Kidney tubule cell (primary cell): Measurements from ENCODE around the gene THEMIS2.
A peak's percentile ranks its signal among the peaks of the same experiment; 100 is the strongest.
"Not testable (repeated sequence)": the region's sequence is repeated elsewhere in the genome, so short reads cannot be mapped to it uniquely, and the experiment has no call there.

ENCODE experiments used
- DNase-seq: peaks from one replicate; pipeline ENCODE4 v3.0.0-alpha.2; 2018; ENCODE audit warnings: low spot score

THEMIS2 gene

DNA sequence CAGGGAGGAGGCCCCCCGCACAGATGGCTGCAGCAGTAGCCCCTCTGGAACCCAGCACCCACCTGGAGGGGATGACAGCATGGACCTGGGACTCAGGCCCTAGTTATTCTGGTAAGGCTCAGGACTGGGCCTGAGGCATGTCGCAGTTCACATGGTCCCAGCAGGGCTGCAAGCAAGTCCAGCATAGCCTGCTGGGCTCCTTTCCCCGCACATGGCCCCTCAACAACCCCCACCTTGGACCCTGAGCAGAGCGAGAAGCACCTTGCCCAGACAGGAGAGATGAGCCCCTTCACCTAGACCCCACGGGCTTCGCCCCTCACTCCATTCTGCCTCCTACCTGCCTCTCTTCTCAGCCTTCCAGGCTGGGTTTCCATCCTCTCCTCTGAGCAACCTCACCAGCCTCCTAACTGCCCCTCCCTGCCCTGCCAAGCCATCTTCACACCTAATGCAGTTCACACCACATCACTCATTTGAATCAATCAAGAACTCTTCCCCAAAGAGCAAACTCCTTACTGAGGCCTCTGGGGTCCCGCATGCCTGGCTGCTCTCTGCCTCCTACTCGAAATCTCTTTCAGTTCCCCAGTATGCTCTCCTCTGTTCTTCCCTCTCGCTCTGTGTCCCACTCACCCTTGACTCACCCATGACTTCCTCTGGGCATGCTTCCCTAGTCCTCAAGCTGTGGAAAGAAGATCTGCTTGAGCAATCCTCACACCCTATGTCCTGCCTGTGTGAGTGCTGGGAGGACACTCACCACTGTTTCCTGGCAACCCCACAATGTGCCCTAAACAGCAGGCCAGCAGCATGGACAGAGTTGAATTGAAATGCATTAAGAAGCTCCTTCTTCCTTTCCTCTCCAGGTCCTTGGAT is 9.4 kb upstream of the THEMIS2 start:
- DNase-seq: peak; percentile 100

DNA sequence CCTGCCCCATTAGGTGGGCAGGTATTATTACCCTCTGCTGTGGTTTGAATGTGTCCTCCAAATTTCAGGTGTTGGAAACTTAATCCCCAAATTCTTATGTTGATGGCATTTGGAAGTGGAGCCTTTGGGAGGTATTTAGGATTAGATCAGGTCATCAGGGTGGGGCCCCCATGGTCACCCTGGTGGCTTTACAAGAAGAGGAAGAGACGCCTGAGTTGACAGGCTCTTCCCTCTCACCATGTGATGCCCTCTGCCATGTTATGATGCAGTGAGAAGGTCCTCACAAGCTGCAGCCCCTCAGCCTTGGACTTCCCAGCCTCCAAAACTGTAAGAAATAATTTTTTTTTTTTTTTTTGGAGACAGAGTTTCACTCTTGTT is 8.8 kb upstream of the THEMIS2 start:
- no peak for DNase-seq

- no peak for DNase-seq
These were observed 8.0 kb upstream of the THEMIS2 start for GRCh38 chr1:27864264-27864895.

- no peak for DNase-seq
These were observed 6.5 kb upstream of the THEMIS2 start for GRCh38 chr1:27865821-27866220.

- no peak for DNase-seq
These were observed 3.8 kb upstream of the THEMIS2 start for GRCh38 chr1:27868556-27868931.

DNA sequence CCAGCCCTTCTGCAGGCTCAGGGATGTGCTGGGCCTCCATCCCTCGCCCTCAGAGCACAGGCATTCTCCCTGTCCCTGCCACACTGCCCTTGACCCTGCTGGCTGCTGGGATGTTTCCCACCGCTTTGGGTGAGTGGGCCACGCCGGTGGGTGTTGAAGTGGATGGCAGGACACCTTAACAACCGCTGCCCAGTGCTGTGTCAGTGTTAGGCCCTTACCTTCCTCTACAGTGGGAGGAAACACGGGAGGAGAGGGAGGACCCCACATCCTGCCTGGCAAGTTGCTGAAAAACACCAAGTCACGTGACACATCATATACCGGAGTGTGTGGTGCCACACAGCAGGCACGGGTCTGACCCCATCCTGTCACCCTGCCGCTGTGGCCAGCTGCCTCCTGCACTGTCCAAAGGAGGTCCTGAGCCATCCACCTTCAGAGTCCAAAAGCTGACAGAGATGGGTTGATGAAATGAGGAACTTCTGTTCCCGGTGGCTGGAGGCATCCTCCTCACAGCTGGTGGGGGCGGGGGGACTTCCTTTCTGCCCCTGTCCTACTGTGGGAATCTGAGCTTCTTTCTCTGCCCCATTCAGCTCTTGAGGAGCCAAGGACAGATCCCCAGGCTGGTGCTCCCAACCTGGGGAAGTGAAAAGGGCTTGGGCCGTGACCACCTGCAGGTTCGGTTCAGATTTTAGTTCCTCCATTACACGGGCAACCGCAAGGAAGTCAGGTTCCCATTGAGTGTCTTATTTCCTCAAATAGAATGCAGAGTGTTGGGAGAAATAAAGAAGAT is 3.2 kb upstream of the THEMIS2 start:
- DNase-seq: no peak

DNA sequence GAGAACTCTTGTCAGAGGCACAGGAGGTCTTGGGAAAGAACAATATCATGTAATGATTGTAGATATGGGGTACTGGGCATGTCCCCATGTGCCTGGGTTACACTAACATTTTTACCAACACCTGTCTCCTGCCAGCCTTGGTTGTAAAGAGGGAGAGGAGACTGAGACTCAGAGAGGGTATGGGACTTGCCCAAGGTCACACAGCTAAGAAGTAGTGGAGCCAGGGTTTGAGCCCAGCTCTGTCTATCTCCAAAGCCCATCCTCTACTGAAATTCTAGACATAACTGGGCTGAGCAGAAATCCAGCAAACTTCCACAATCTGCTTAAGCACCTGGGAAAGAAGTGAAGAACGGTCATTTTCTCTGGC is 2.6 kb upstream of the THEMIS2 start:
- DNase-seq: no peak

DNA sequence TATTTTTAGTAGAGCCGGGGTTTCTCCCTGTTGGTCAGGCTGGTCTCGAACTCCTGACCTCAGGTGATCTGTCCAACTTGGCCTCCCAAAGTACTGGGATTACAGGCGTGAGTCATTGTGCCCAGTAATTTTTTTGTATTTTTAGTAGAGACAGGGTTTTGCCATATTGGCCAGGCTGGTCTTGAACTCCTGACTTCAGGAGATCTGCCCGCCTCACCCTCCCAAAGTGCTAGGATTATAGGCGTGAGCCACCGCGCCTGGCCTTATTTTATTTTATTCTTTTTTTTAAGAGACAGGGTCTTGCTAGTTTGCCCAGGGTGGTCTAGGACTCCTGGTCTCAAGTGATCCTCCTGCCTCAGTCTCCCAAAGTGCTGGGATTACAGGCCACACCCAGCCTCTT is 1.3 kb upstream of the THEMIS2 start:
- DNase-seq: not testable (repeated sequence)

DNA sequence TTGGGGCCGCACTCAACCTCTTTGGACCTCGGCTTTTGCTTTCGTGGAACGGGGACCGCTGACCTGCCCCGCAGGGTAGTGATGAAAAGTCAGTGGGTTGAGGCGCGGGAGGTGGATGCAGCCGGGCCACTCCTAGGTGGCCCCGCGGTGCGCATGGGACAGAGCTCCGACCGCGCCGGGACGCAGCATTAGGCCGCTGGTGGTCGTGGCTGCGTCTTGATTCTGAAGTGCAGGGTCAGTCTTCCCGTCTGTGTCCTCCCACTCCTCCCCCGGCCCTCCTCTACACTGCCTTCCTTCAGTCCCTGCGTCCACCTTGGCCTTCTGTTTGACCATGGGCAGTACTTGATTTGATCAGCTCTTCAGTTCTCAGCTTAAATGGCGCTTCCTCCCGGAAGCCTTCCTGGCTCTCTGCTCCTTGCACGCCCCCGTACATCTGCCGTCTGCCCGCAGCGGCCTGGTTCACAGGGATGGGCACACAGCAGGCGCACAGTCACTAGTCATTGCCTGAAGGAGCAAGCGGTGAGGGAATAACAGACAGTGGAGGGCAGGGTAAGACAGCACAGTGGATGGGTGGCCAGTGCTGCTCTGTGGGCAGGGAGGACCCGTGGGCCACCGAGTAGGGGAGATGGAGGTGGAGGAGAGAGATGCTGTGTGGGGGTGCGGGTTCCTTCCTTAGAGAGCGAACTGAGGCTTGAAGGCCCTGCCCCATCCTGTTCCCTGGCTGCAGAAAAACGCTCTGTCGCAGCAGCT is 633 bp downstream of the THEMIS2 start:
- peak; percentile 57 for DNase-seq

GRCh38 chr1:27873671-27874384 is 1.5 kb downstream of the THEMIS2 start:
- no peak for DNase-seq

DNA sequence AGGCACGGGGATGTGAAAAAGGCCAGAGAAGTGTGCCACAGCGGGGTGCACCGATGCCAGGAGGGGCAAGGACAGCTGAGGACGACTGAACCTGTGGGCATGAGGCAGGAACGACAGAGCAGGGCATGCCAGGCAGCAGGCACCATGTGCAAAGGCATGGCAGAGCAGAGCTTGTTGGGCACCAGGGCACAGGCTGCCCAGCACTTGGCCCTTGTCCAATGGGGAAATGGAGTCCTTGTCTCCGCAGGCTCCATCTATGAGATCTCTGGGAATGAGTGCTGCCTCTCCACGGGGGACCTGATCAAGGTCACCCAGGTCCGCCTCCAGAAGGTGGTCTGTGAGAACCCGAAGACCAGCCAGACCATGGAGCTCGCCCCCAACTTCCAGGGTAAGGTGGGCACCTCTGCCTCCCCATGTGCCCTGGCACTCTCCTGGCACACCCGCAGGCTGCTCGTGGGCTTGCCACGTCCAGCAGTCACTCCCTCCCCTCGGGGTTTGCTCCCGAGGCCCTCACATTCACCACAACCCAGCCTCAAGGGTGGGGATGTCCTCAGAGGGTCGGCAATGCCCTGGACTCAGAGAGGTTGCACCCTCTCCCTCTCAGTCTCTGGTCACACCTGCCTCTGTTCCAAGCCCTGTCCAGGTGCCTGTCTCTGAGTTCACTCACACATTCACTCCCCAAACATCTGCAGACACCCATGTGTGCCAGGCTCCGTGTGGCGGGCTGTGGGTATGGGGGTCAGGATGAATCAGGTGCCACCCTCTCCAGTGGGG is 4.2 kb downstream of the THEMIS2 start:
- DNase-seq: no peak

DNA sequence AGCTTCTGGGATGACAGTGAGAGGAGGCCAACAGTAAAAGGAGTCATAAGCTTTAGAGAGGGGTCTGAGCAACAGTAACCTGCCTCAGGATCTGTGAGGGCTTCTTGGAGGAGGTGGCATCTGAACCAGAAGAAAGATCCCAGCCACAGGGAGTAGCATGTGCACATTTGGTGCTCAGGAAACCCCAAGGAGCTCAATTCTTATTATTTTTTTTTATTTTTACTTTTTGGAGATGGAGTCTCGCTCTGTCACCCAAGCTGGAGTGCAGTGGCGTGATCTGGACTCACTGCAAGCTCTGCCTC is 4.7 kb downstream of the THEMIS2 start:
- no peak for DNase-seq

GRCh38 chr1:27878039-27878438 is 5.7 kb downstream of the THEMIS2 start:
- DNase-seq: no peak

DNA sequence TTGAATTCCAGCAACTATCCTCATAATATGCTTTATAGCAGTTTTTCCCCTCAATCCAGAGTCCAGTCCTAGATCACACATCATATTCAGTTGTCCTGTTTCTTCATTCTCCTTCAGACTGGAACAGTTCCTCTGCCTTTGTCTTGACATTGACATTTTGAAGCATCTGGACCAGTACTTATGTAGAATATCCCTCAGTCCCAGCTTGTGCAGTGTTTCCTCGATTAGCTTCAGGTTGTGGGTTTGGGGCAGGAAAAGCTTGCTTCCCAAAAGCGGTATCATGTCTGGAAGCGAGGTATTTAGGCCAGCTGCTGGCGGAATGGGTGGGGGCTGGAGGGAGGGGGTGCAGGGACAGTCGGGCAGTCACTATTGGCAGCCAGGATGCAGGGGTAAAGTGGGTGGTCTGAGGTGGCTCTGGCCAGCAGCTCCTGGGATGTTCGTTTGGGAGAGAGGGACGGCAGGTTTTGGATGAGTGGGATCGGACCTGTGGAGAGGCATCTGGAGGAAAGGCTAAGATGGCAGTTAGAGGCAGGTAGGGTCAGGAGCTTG is 6.5 kb downstream of the THEMIS2 start:
- no peak for DNase-seq

DNA sequence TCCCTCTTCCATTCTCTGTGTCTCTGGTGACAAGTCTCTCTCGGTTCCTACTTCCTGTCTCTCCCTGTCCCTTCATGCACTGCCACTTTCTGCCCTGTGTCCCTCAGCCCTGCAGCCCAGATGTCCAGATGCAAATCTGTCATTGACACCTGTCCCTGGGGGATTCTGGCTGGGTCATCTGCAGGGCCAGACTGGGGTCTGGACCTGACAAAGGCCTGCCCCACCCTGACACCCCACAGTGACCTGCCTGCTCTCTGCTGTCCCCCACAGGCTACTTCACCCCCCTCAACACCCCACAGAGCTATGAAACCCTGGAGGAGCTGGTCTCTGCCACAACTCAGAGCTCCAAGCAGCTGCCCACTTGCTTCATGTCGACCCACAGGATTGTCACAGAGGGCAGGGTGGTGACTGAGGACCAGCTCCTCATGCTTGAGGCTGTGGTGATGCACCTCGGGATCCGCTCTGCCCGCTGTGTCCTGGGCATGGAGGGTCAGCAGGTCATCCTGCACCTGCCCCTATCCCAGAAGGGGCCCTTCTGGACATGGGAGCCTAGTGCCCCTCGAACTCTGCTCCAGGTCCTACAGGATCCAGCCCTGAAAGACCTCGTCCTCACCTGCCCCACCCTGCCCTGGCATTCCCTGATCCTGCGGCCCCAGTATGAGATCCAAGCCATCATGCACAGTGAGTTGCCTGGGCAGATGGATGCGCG is 7.2 kb downstream of the THEMIS2 start:
- DNase-seq: no peak

GRCh38 chr1:27882543-27882903 is 10.2 kb downstream of the THEMIS2 start:
- DNase-seq: no peak

DNA sequence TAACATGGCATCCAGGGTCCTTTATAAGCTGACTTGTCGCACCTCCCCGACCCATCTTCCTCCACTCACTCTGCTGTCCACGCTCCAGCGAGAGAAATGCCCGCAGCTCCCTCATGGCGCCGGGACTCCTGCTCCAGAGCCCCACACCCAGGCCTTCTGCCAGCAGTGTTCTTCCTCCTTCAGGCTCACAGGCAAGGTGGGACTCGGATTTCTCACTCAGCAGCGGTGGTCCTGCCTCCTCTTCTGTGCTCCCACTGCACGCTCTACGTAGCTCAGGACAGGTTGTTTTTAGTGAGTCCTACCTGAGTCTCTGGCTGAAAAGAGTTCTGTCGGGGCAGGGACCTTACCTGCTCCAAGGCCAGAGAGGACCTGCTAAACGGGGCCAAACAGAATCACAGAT is 11.2 kb downstream of the THEMIS2 start:
- no peak for DNase-seq

GRCh38 chr1:27884006-27884954 is 11.9 kb downstream of the THEMIS2 start:
- no peak for DNase-seq

GRCh38 chr1:27885114-27885528 is 12.8 kb downstream of the THEMIS2 start:
- DNase-seq: no peak
